K562 (cell line): ENCODE measurements around the gene NTM. TPM values are rescaled to one million over a fixed set of nuclear protein-coding genes. Genes with fewer than 3 reads are reported as not detected.
"Not testable (repeated sequence)": the region's sequence is repeated elsewhere in the genome, so short reads cannot be mapped to it uniquely, and the experiment has no call there.

Experiments
- ATAC-seq: fragments of 200-7000 bp; cut with Tn5 transposase; 3 replicates; pipeline ENCODE4 v1.9.1; 2020; ENCODE audit warnings: moderate library complexity
- BruUV-seq: library from RNA; stranded (reverse); fragments of 400-500 nt; replicated peaks from 2 replicates; lab custom pipeline; 2021; lab: Mats Ljungman, UMichigan
- CTCF ChIA-PET: fragments of 300-600 bp; formaldehyde crosslinking; extraction: SDS; loops from one replicate; lab custom pipeline; 2021; ENCODE audit warnings: low intra/inter-chr PET ratio; lab: Yijun Ruan, JAX
- POLR2A ChIA-PET: fragments of 300-600, 350-650 bp; sonication (Branson Sonifier 250); formaldehyde crosslinking; extraction: SDS; loops from one replicate; lab custom pipeline; 2021; ENCODE audit warnings: antibody characterized with exemption, inconsistent platforms; lab: Yijun Ruan, JAX
- DNase-seq, 4 experiments: peaks; one replicate each; pipeline versions ENCODE4 v3.0.0 to v3.0.0-alpha.2; 2011 to 2018; ENCODE audit warnings: low spot score in 3 of 4, mixed read lengths in 3 of 4; ENCODE audit errors: extremely low read depth in 1 of 4
- FAIRE-seq: peaks from 2 replicates; lab custom pipeline; 2011; peaks lifted over from hg19 to GRCh38; lab: Jason Lieb, UNC
- H2AFZ ChIP-seq: 2 replicates; pipeline ENCODE4 v1.6.0; 2011; ENCODE audit warnings: low read depth, low read length, control low read depth, inconsistent platforms
- H3K27ac ChIP-seq: fragments of 200-600 bp; 3 replicates; pipeline ENCODE4 v1.8.0; 2011; ENCODE audit warnings: low read depth, mild to moderate bottlenecking, control low read depth, inconsistent platforms, low read length, moderate library complexity, mixed read lengths; ENCODE audit errors: extremely low read depth
- H3K27me3 ChIP-seq, 2 experiments: fragments of 300-600 bp in 1 of 2; 2 replicates in 1 of 2; 3 replicates in 1 of 2; pipeline versions ENCODE4 v1.6.0 to v1.8.0; 2011; ENCODE audit warnings: inconsistent platforms in 2 of 2, low read length in 2 of 2, mild to moderate bottlenecking in 1 of 2, mixed read lengths in 1 of 2, moderate library complexity in 1 of 2; ENCODE audit not compliant: control insufficient read depth in 2 of 2, insufficient read depth in 2 of 2
- H3K36me3 ChIP-seq: fragments of 300-600 bp; 3 replicates; pipeline ENCODE4 v1.8.0; 2011; ENCODE audit warnings: mild to moderate bottlenecking, low read length, inconsistent platforms; ENCODE audit not compliant: control insufficient read depth, insufficient read depth
- H3K4me1 ChIP-seq, 2 experiments: fragments of 200-600 bp in 1 of 2; replicated peaks in 1 of 2; 2 replicates in 1 of 2; 3 replicates in 1 of 2; pipeline versions ENCODE4 v1.5.1 to v1.8.0; 2011; ENCODE audit warnings: inconsistent platforms in 2 of 2, low read length in 2 of 2, mild to moderate bottlenecking in 1 of 2, mixed read lengths in 1 of 2, moderate library complexity in 1 of 2; ENCODE audit not compliant: control insufficient read depth in 2 of 2, insufficient read depth in 2 of 2
- H3K4me2 ChIP-seq: 2 replicates; pipeline ENCODE4 v1.6.1; 2011; ENCODE audit warnings: low read length, control low read depth, inconsistent platforms, mixed read lengths; ENCODE audit not compliant: insufficient read depth
- H3K4me3 ChIP-seq: fragments of 200-600 bp; sonication (generic), shearing (Covaris generic); 2 replicates; pipeline ENCODE4 v1.5.1; 2016; ENCODE audit warnings: control low read depth, inconsistent platforms
- H3K79me2 ChIP-seq: fragments of 200-600 bp; 3 replicates; pipeline ENCODE4 v1.8.0; 2011; ENCODE audit warnings: low read length, inconsistent platforms; ENCODE audit not compliant: control insufficient read depth, insufficient read depth
- H3K9ac ChIP-seq, 2 experiments: 2 replicates each; pipeline versions ENCODE4 v1.6.0 to v1.6.1; 2011; ENCODE audit warnings: low read depth in 2 of 2, low read length in 2 of 2, control low read depth in 1 of 2, inconsistent platforms in 1 of 2, mild to moderate bottlenecking in 1 of 2, mixed read lengths in 1 of 2; ENCODE audit not compliant: insufficient read depth in 1 of 2
- H3K9me1 ChIP-seq: one replicate; pipeline ENCODE4 v1.6.0; 2011; ENCODE audit warnings: inconsistent platforms, mild to moderate bottlenecking, low read length, moderate library complexity; ENCODE audit not compliant: control insufficient read depth, insufficient read depth
- H3K9me3 ChIP-seq: replicated peaks from 2 replicates; pipeline ENCODE4 v1.5.1; 2011; ENCODE audit warnings: low read depth, low read length, inconsistent platforms; ENCODE audit not compliant: control insufficient read depth, insufficient read depth
- H4K20me1 ChIP-seq: replicated peaks from 2 replicates; pipeline ENCODE4 v1.6.1; 2011; ENCODE audit warnings: low read length, inconsistent platforms, mixed read lengths; ENCODE audit not compliant: control insufficient read depth, insufficient read depth
- ATF1 ChIP-seq, 2 experiments: fragments of 450-650 bp in 1 of 2; IDR thresholded peaks; 2 replicates each; pipeline ENCODE4 v1.6.1; 2016; ENCODE audit warnings: missing compliant biosample characterization in 1 of 2, missing genetic modification characterization in 1 of 2
- CREB1 ChIP-seq, 2 experiments: sonication (generic) in 1 of 2; formaldehyde crosslinking in 1 of 2; IDR thresholded peaks; 2 replicates each; pipeline versions ENCODE4 v1.6.1 to v1.8.0; 2012 to 2022; ENCODE audit warnings: inconsistent platforms in 1 of 2, mild to moderate bottlenecking in 1 of 2, missing genetic modification reagents in 1 of 2, moderate library complexity in 1 of 2
- E2F1 ChIP-seq: sonication (generic); formaldehyde crosslinking; IDR thresholded peaks from 2 replicates; pipeline ENCODE4 v1.8.1; 2023; ENCODE audit warnings: mild to moderate bottlenecking, missing genetic modification reagents, moderate library complexity
- FOXK2 ChIP-seq, 2 experiments: fragments of 450-650 bp; IDR thresholded peaks in 1 of 2; conservative IDR thresholded peaks in 1 of 2; 2 replicates each; pipeline ENCODE4 v1.6.1; 2016; ENCODE audit warnings: low read depth in 2 of 2, mild to moderate bottlenecking in 1 of 2
- HIVEP1 ChIP-seq: fragments of 250-450 bp; sonication (Bioruptor Pico); IDR thresholded peaks from 2 replicates; pipeline ENCODE4 v1.4.0; 2020; ENCODE audit warnings: mild to moderate bottlenecking
- MCM3 ChIP-seq: fragments of 450-650 bp; IDR thresholded peaks from 2 replicates; pipeline ENCODE4 v1.6.1; 2016
- MYBL2 ChIP-seq, 2 experiments: fragments of 450-650 bp in 1 of 2; sonication (generic) in 1 of 2; formaldehyde crosslinking in 1 of 2; IDR thresholded peaks; 2 replicates each; pipeline versions ENCODE4 v1.6.1 to v1.8.1; 2017 to 2022; ENCODE audit warnings: borderline replicate concordance in 1 of 2, inconsistent platforms in 1 of 2, low read depth in 1 of 2, mild to moderate bottlenecking in 1 of 2, missing genetic modification reagents in 1 of 2, moderate library complexity in 1 of 2
- PHB ChIP-seq: fragments of 250-450 bp; sonication (Bioruptor Pico); IDR thresholded peaks from 2 replicates; pipeline ENCODE4 v1.5.0; 2021
- RBM39 ChIP-seq: fragments of 200-400 bp; formaldehyde crosslinking; optimal IDR thresholded peaks from 2 replicates; pipeline ENCODE3; 2018; ENCODE audit warnings: low read depth, low read length
- SIX5 ChIP-seq, 2 experiments: IDR thresholded peaks; 2 replicates each; pipeline ENCODE4 v1.6.1; 2011; ENCODE audit warnings: low read length in 2 of 2, borderline replicate concordance in 1 of 2, low read depth in 1 of 2, mild to moderate bottlenecking in 1 of 2, moderate library complexity in 1 of 2; ENCODE audit not compliant: insufficient read depth in 1 of 2
- SMAD4 ChIP-seq: fragments of 250-450 bp; sonication (Bioruptor Pico); conservative IDR thresholded peaks from 2 replicates; pipeline ENCODE4 v1.8.0; 2021; ENCODE audit warnings: inconsistent platforms, mild to moderate bottlenecking, moderate library complexity
- XRCC4 ChIP-seq: IDR thresholded peaks from one replicate; pipeline ENCODE4 v1.6.1; 2011; ENCODE audit not compliant: insufficient read depth, insufficient read length; ENCODE audit errors: extremely low read depth
- ZNF212 ChIP-seq: fragments of 450-650 bp; formaldehyde crosslinking; IDR thresholded peaks from 2 replicates; pipeline ENCODE4 v1.4.0; 2020; ENCODE audit warnings: mild to moderate bottlenecking
- ZNF780A ChIP-seq: fragments of 250-450 bp; sonication (Bioruptor Pico); IDR thresholded peaks from 2 replicates; pipeline ENCODE4 v1.5.0; 2021; ENCODE audit warnings: mild to moderate bottlenecking
- WGBS: fragments of 100-300 bp; shearing (Covaris generic); methylation state at CpG from one replicate; pipeline ENCODE4 v1.1.6; 2016; ENCODE audit warnings: low coverage, mixed read lengths; ENCODE audit not compliant: insufficient coverage; ENCODE audit errors: missing lambda C conversion rate; 5-methylcytosine and 5-hydroxymethylcytosine counted together
- in situ Hi-C: fragments of 300-500 bp; cut with MboI; formaldehyde crosslinking; loops from 4 replicates; pipeline ENCODE4 v1.15.0; 2018; ENCODE audit warnings: inconsistent platforms, mixed read lengths
- intact Hi-C: fragments of 100-400 bp; cut with micrococcal nuclease; formaldehyde crosslinking; loops from 2 replicates; pipeline ENCODE4 v1.14.2; 2022
- polyA plus RNA-seq, 8 experiments: library from polyadenylated mRNA; depleted of rRNA in 4 of 8; stranded (reverse) in 5 of 8; unstranded in 3 of 8; fragments of >200 nt; fragmentation: Nextera tagmentation in 2 of 8; fragmentation: Illumina TruSeq in 1 of 8; extraction: Ambion mirVana in 2 of 8; extraction: Trizol in 1 of 8; gene quantifications; 2 replicates each; pipeline versions ENCODE4 v1.2.1 to v1.2.3, GENCODE V29; 2011 to 2014; ENCODE audit warnings: inconsistent platforms in 1 of 8, missing spikeins in 1 of 8
- total RNA-seq, 7 experiments: library from RNA; depleted of rRNA in 6 of 7; stranded (reverse); fragments of >200 nt in 6 of 7; fragmentation: Illumina TruSeq in 2 of 7; extraction: Trizol in 2 of 7; gene quantifications; 2 replicates each; pipeline versions ENCODE4 v1.2.1 to v1.2.3, GENCODE V29; 2011 to 2021; ENCODE audit warnings: low replicate concordance in 1 of 7

The NTM gene
- total and polyA plus RNA-seq, 9 of the 15 experiments (the other 6 are each of a cell fraction or from before 2014, with no cell fraction given): not detected

- FAIRE-seq; POLR2A ChIA-PET; intact Hi-C loops; H3K4me1 ChIP-seq; H3K79me2 ChIP-seq; H3K4me2 ChIP-seq; H3K9me3 ChIP-seq; DNase-seq; H2AFZ ChIP-seq; H3K4me3 ChIP-seq; H3K27ac ChIP-seq; H3K36me3 ChIP-seq; CTCF ChIA-PET; in situ Hi-C loops; H4K20me1 ChIP-seq; BruUV-seq; H3K27me3 ChIP-seq; H3K9ac ChIP-seq; H3K9me1 ChIP-seq; ATAC-seq; TF ChIP-seq ATF1 (CRISPR knock-in tag; IDR thresholded peaks at IDR 0.05): not testable (repeated sequence)
- 0% methylated on average over 14 of the region's 17 CpGs for WGBS
- TF ChIP-seq ATF1 (tag; IDR thresholded peaks at IDR 0.05) (peak; percentile 41; the same call in 1 of the 2 replicates), CREB1 (IDR thresholded peaks at IDR 0.05) (peak; percentile 53; the same call in 1 of the 2 replicates), CREB1 (CRISPR knock-in tag; IDR thresholded peaks at IDR 0.05) (peak; percentile 75)
Measured at GRCh38 chr11:132070907-132071306, 700.5 kb downstream of the NTM start.

GRCh38 chr11:132072044-132072857 lies 701.8 kb downstream of the NTM start:
- in situ Hi-C loops: no loop called here
- POLR2A ChIA-PET: no interaction called here
- no peak overlapping the region for H3K4me2 ChIP-seq
- H3K4me1 ChIP-seq: no peaks in the 10 kb centered on the region
- H3K27me3 ChIP-seq: no peaks in the 10 kb centered on the region
- TF ChIP-seq MYBL2 (IDR thresholded peaks at IDR 0.05; ENCODE audit: low read depth): no peak
- no peak for TF ChIP-seq MYBL2 (CRISPR knock-in tag; IDR thresholded peaks at IDR 0.05; ENCODE audit: borderline replicate concordance)
- TF ChIP-seq XRCC4: no peak
- no peak for TF ChIP-seq MCM3
- no peak for TF ChIP-seq ZNF780A (CRISPR knock-in tag)
- TF ChIP-seq RBM39: no peak
- TF ChIP-seq SIX5 (IDR thresholded peaks at IDR 0.05; ENCODE audit: borderline replicate concordance in 1 of 2, insufficient read depth in 1 of 2, low read depth in 1 of 2, low read length in 2 of 2): no peak
- TF ChIP-seq E2F1 (CRISPR knock-in tag): no peak
- TF ChIP-seq FOXK2 (conservative IDR thresholded peaks at IDR 0.05 in 1 of 2, IDR thresholded peaks at IDR 0.05 in 1 of 2; ENCODE audit: low read depth in 2 of 2): no peak
- no peak for TF ChIP-seq HIVEP1 (CRISPR knock-in tag)
- no peak for TF ChIP-seq SMAD4 (CRISPR knock-in tag)
- TF ChIP-seq ZNF212 (CRISPR knock-in tag): no peak
- no peak for TF ChIP-seq PHB (CRISPR knock-in tag)
- H3K4me3 ChIP-seq: no peak overlapping the region
- no peak for DNase-seq
- no peak for FAIRE-seq
- CTCF ChIA-PET: no interaction called here
- peaks cover 1% of the 10 kb centered on the region for H3K9me3 ChIP-seq
- 0% methylated on average over 6 of the region's 6 CpGs for WGBS
- no peaks in the 10 kb centered on the region for H4K20me1 ChIP-seq
- H3K27ac ChIP-seq: no peak overlapping the region
- BruUV-seq: no TSS peak
- no peaks in the 10 kb centered on the region for H3K79me2 ChIP-seq
- no peaks in the 10 kb centered on the region for H3K9me1 ChIP-seq
- H3K36me3 ChIP-seq: no peaks in the 10 kb centered on the region
- no peak overlapping the region for H2AFZ ChIP-seq
- no peak overlapping the region for H3K9ac ChIP-seq
- ATAC-seq: no peak
- intact Hi-C loops: no loop called here
